SU-DHL-6 (cell line): ENCODE results near the gene PC.

Experiments used
- H2AFZ ChIP-seq: fragments of 200-600 bp; sonication (generic); 2 replicates; pipeline ENCODE4 v1.6.1; 2014; ENCODE audit warnings: low read depth, mild to moderate bottlenecking, moderate library complexity, mixed read lengths, antibody characterized with exemption, low read length; ENCODE audit not compliant: severe bottlenecking
- H3F3A ChIP-seq: fragments of 200-600 bp; shearing (Covaris generic); 2 replicates; pipeline ENCODE4 v1.6.0; 2016; ENCODE audit warnings: antibody characterized with exemption, mild to moderate bottlenecking; ENCODE audit not compliant: insufficient read depth
- H3K27ac ChIP-seq: fragments of 200-600 bp; sonication (generic); 2 replicates; pipeline ENCODE4 v1.5.1; 2016; ENCODE audit warnings: low read depth, mild to moderate bottlenecking, low read length, moderate library complexity, mixed read lengths
- H3K27me3 ChIP-seq: fragments of 200-600 bp; sonication (generic), shearing (Covaris generic); 2 replicates; pipeline ENCODE4 v1.6.0; 2014; ENCODE audit warnings: mild to moderate bottlenecking, low read length
- H3K36me3 ChIP-seq: fragments of 200-600 bp; sonication (generic); 2 replicates; pipeline ENCODE4 v1.6.1; 2014; ENCODE audit warnings: mild to moderate bottlenecking, low read length, mixed read lengths
- H3K4me2 ChIP-seq: fragments of 300-600, 200-600 bp; shearing (Covaris generic), sonication (generic); 2 replicates; pipeline ENCODE4 v1.6.0; 2014; ENCODE audit warnings: low read length, low read depth, mild to moderate bottlenecking; ENCODE audit not compliant: poor library complexity, severe bottlenecking
- H3K4me3 ChIP-seq: fragments of 200-600 bp; sonication (generic); 2 replicates; pipeline ENCODE4 v1.5.1; 2014; ENCODE audit warnings: antibody characterized with exemption, low read length, mild to moderate bottlenecking, mixed read lengths; ENCODE audit not compliant: insufficient read depth, poor library complexity, severe bottlenecking
- H3K79me2 ChIP-seq: fragments of 200-600 bp; sonication (generic); 2 replicates; pipeline ENCODE4 v1.6.1; 2014; ENCODE audit warnings: mild to moderate bottlenecking, low read length, moderate library complexity; ENCODE audit not compliant: insufficient read depth
- H3K9ac ChIP-seq: fragments of 200-600 bp; sonication (generic); 2 replicates; pipeline ENCODE4 v1.7.0; 2014; ENCODE audit warnings: mild to moderate bottlenecking, low read length
- H3K9me2 ChIP-seq: fragments of 200-600 bp; sonication (generic); replicated peaks from 2 replicates; pipeline ENCODE4 v1.6.1; 2014; ENCODE audit warnings: low read length; ENCODE audit not compliant: insufficient read depth
- H3K9me3 ChIP-seq: fragments of 200-600 bp; sonication (generic); 2 replicates; pipeline ENCODE4 v1.6.1; 2014; ENCODE audit warnings: low read length, mixed read lengths; ENCODE audit not compliant: insufficient read depth
- H4K20me1 ChIP-seq: fragments of 200-600 bp; sonication (generic); 2 replicates; pipeline ENCODE4 v1.6.1; 2014; ENCODE audit warnings: low read depth, mild to moderate bottlenecking, antibody characterized with exemption, low read length, moderate library complexity, mixed read lengths
- EZH2phosphoT487 ChIP-seq: fragments of 200-600 bp; sonication (generic), shearing (Covaris generic); conservative IDR thresholded peaks from 2 replicates; pipeline ENCODE4 v1.6.1; 2018; ENCODE audit warnings: mild to moderate bottlenecking, antibody characterized with exemption, low read length, moderate library complexity, mixed read lengths
- TF ChIP-seq, protein P1 (sequence below): fragments of 200-600 bp; sonication (generic); IDR thresholded peaks from one replicate; pipeline ENCODE4 v1.5.1; 2017; ENCODE audit warnings: antibody characterized with exemption, mild to moderate bottlenecking, low read length, moderate library complexity; ENCODE audit not compliant: insufficient read depth, poor library complexity, severe bottlenecking

PC gene

DNA sequence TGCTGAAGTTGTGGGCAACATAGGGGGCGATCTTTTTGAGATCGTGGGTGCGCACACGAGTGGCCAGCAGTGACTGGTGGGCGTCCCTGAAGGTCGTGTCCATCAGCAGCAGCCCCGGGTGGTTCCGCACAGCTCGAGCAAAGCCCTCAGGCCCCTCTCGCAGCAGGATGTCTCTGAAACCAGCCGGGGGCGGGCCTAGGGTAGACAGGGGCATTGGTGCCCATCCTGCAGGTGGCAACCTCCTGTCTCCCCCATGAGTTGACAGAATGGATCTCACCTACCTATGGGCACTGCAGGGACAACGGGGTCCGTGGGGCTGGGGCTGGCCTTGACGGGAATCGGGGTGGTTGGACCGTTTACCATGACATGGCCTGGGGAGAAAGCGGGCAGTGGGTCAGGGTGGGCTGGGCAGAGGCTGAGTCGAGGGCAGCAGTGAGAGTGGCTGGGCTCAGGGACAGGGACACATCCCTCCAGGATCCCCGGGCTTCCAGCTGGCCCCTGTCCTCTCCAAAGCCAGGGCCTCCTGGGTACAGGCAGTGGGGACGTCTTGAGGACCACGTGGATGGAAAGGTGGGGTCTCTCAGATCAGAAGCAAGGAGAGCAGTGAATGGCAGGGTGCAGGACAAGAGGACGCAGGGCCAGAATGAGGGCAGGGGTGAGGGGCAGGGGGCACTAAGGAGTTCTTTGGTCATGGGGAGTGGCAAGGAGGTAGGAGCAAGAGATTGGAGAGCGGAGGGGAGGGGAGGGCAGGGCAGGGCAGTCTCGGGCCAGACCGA is 105.5 kb downstream of the PC start:
- H3K9ac ChIP-seq, result no peak overlapping the region
- no peaks in the 10 kb centered on the region for H3K9me3 ChIP-seq
- TF ChIP-seq, protein P1, sequence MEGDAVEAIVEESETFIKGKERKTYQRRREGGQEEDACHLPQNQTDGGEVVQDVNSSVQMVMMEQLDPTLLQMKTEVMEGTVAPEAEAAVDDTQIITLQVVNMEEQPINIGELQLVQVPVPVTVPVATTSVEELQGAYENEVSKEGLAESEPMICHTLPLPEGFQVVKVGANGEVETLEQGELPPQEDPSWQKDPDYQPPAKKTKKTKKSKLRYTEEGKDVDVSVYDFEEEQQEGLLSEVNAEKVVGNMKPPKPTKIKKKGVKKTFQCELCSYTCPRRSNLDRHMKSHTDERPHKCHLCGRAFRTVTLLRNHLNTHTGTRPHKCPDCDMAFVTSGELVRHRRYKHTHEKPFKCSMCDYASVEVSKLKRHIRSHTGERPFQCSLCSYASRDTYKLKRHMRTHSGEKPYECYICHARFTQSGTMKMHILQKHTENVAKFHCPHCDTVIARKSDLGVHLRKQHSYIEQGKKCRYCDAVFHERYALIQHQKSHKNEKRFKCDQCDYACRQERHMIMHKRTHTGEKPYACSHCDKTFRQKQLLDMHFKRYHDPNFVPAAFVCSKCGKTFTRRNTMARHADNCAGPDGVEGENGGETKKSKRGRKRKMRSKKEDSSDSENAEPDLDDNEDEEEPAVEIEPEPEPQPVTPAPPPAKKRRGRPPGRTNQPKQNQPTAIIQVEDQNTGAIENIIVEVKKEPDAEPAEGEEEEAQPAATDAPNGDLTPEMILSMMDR, result no peak
- no peak for TF ChIP-seq EZH2phosphoT487
- no peaks in the 10 kb centered on the region for H3K27me3 ChIP-seq
- H2AFZ ChIP-seq, result no peak overlapping the region
- no peaks in the 10 kb centered on the region for H4K20me1 ChIP-seq
- H3K9me2 ChIP-seq, result no peaks in the 10 kb centered on the region
- H3F3A ChIP-seq, result peaks cover 9% of the 10 kb centered on the region; the same call in 1 of the 2 replicates
- H3K79me2 ChIP-seq, result no peaks in the 10 kb centered on the region
- H3K36me3 ChIP-seq, result no peaks in the 10 kb centered on the region
- H3K27ac ChIP-seq, result no peak overlapping the region
- H3K4me2 ChIP-seq, result no peak overlapping the region
- H3K4me3 ChIP-seq, result no peak overlapping the region

DNA sequence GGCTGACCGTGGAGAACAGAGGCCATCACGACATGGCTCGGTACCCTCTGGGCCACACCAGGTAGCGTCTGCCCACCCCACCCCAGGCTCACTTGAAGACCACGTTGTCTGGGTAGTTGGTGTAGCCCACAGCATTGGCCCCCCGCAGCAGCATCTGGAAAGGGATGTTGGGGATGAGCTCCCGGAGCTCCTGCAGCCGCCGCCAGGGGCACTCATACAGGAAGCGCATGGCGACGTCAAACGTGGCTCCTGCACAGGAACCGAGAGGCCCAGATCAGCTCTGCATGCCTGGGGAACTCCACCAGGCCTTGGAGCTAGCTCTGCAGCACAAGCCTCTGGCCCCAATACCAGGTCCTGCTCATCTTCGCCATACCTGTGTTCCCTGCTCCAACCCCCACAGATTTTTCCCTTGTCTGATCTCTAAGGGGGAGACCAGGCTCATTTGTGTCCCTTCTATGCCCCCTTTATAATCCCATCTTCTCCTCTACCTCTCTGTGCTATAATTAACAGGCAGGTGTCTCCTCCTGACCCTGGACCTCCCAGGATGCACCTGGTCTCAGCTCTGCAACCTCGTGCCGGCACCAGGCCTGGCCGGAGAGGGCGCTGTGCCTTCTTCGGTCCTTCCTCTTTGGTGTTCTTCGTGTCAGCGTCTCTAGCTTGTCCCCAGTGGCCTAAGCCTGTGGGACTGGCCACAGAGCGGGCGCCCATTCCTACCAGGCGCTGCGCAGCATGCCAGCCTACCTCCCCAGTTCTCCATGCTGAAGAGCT is 106.3 kb downstream of the PC start:
- Histone ChIP-seq H3K9me3 (no peaks in the 10 kb centered on the region), H3K27me3 (no peaks in the 10 kb centered on the region), H3K9ac (no peak overlapping the region), H3F3A (peaks cover 9% of the 10 kb centered on the region; the same call in 1 of the 2 replicates), H3K36me3 (no peaks in the 10 kb centered on the region), H3K4me2 (no peak overlapping the region), H2AFZ (no peak overlapping the region), H3K79me2 (no peaks in the 10 kb centered on the region), H3K27ac (no peak overlapping the region), H4K20me1 (no peaks in the 10 kb centered on the region), H3K9me2 (no peaks in the 10 kb centered on the region), H3K4me3 (no peak overlapping the region)
- no peak for TF ChIP-seq EZH2phosphoT487
- TF ChIP-seq, protein P1, result peak; percentile 61

DNA sequence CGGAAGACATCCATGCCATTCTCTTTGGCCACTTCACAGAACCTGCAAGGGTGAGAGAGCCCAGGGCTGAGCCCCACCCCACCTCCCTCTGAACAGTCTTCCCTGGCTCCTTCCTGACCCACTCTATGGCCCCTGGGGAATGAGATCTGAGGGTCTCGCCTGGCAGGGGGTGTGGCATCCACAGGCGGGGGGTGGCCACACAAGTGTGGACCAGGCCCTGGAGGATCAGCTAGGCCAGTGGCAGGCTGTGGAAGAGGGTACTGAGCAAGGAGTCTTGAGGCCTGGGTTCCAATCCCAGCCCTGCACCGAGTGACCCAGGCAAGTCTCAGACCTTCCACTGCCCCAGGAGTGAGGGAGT is 107.0 kb downstream of the PC start:
- Histone ChIP-seq H3K9me2 (no peaks in the 10 kb centered on the region), H3K9ac (no peak overlapping the region), H3K4me3 (no peak overlapping the region), H3K27me3 (no peaks in the 10 kb centered on the region), H2AFZ (no peak overlapping the region), H3F3A (peaks cover 9% of the 10 kb centered on the region; the same call in 1 of the 2 replicates), H3K36me3 (no peaks in the 10 kb centered on the region), H4K20me1 (no peaks in the 10 kb centered on the region), H3K79me2 (no peaks in the 10 kb centered on the region), H3K4me2 (no peak overlapping the region), H3K9me3 (no peaks in the 10 kb centered on the region), H3K27ac (no peak overlapping the region)
- TF ChIP-seq, protein P1, result no peak
- no peak for TF ChIP-seq EZH2phosphoT487
